RWPE1 (cell line): ENCODE results near the gene ZNF587B.
"Not testable (repeated sequence)": the region's sequence is repeated elsewhere in the genome, so short reads cannot be mapped to it uniquely, and the experiment has no call there.

ENCODE experiments used
- CTCF ChIA-PET: fragments of 350-600 bp; sonication (Branson Sonifier 250); formaldehyde crosslinking; extraction: SDS; loops from one replicate; lab custom pipeline; 2021; lab: Yijun Ruan, JAX
- POLR2A ChIA-PET: fragments of 400-600 bp; formaldehyde crosslinking; extraction: SDS; loops from one replicate; lab custom pipeline; 2020; ENCODE audit warnings: antibody characterized with exemption; ENCODE audit not compliant: low non-redundant PET; lab: Yijun Ruan, JAX
- DNase-seq: peaks from one replicate; pipeline ENCODE4 v3.0.0; 2012; ENCODE audit warnings: low spot score
- H3K27ac ChIP-seq: fragments of 450-650 bp; 2 replicates; pipeline ENCODE4 v1.5.1; 2017
- CTCF ChIP-seq: fragments of 450-650 bp; conservative IDR thresholded peaks from 2 replicates; pipeline ENCODE4 v1.5.1; 2017; ENCODE audit warnings: low read depth, mild to moderate bottlenecking

ZNF587B gene

GRCh38 chr19:57830071-57830602, at the start of gene ZNF587B:
ZNF587B (plus strand) TSS chr19:57830299; CDS start chr19:57830529, 230 bp downstream.
- ChIA-PET CTCF (interaction anchor here (0.6 kb wide), 2 partner anchors 84 to 86 kb away, joined by 3 to 7 read pairs; no protein-coding TSS in a partner anchor), POLR2A (interaction anchor here (0.6 kb wide), 1 partner anchor 331 kb away, joined by 3 read pairs; no protein-coding TSS in a partner anchor)
- H3K27ac ChIP-seq, result no peak within 1 kb of the TSS
- no peak for DNase-seq
- TF ChIP-seq CTCF, result no peak; the same call in 1 of the 2 replicates

DNA sequence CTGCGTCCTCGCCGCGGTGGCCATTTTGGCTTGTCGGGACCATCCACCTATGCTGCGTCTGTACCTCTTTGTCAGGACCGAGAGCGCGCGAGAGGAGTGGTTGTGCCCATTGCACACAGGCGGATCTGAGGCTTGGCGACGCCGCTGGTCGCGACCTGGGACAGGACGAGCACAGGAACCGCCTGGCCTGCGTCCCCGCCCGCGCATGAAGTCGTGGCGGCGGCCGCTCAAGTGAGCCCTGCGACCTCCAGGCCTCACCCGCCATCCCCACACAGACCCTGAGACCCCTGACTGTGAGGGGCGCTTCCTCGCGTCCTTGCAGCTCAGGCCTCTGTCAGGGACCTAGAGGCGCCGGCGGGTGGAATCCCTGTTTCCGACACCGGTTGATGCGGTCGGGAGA, 43.8 kb upstream of the ZNF587B start:
- DNase-seq, result no peak
- ChIA-PET CTCF (interaction anchor here (0.6 to 0.7 kb wide), 2 partner anchors 28 to 396 kb away, joined by 3 to 6 read pairs; no protein-coding TSS in a partner anchor), POLR2A (no interaction called here)
- TF ChIP-seq CTCF, result no peak
- H3K27ac ChIP-seq, result no peak overlapping the region

DNA sequence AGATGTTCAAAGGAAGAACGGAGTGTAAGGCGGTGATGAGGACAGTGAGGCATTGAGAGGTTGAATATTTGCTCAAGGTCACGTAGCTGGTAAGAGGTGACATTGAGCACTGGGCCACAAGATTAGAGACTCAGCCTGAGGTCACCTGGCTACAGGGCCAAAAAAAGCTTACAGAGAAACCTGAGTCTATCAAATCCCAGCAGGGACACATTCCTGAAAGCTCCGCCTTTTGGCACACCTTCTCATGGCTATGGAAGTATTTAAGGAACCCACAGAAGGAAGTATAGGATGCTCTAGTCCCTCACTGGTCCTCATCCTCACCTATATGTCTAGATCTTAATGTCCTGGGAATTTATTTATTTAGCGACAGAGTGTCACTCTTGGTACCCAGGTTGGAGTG, 43.2 kb upstream of the ZNF587B start:
- CTCF ChIA-PET, result no interaction called here
- POLR2A ChIA-PET, result no interaction called here
- no peak for TF ChIP-seq CTCF
- H3K27ac ChIP-seq, result no peak overlapping the region
- DNase-seq, result no peak

DNA sequence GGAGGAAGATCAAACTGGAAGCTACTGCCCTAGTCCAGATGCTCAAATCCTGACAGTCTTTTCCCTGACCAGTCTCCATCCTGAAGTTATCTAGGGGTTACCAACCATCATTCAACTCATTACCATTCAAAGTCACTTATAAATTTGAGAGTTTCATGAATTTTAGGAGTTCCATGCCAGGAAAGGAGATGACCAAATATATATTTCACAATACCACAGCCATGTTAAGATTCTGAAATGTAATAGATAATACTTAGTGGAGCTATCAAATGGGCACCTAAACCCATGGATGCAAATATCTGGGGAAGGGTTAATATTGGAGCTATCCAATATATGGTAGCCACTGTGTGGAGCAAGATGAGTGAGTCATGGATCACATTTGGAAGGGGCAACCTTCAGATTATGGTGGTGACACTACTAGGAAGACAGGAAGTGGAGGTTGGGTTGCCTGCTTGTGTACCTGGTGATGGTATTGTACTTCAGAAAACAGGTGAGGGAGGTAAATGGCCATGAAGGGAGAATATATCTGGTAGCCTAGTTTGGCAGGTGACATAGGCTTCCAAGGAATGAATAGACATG, 41.9 kb upstream of the ZNF587B start:
- no peak for TF ChIP-seq CTCF
- no peak overlapping the region for H3K27ac ChIP-seq
- ChIA-PET CTCF (no interaction called here), POLR2A (no interaction called here)
- DNase-seq, result no peak

DNA sequence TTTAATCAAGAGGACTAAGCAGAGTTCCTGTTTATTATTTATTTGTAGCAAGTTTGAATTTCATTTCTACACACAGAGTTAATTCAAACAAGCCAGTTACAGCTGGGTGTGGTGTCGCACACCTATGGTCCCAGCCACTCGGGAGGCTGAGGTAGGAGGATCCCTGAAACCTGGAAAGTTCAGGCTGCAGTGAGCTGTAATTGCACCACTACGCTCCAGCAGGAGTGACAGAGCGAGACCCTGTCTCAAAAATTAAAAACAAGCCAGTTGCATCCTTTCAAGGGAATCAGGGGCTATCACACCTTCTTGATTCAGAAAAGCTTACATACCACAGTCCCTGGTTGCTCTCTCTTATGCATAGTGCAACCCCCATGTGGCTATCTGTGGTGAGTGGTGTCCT, 40.8 kb upstream of the ZNF587B start:
- no peak overlapping the region for H3K27ac ChIP-seq
- TF ChIP-seq CTCF, result no peak
- POLR2A ChIA-PET, result no interaction called here
- DNase-seq, result no peak
- CTCF ChIA-PET, result no interaction called here

- H3K27ac ChIP-seq, DNase-seq, CTCF ChIA-PET, POLR2A ChIA-PET: not testable (repeated sequence)
These were observed 33.5 kb upstream of the ZNF587B start for GRCh38 chr19:57796580-57796979.

DNA sequence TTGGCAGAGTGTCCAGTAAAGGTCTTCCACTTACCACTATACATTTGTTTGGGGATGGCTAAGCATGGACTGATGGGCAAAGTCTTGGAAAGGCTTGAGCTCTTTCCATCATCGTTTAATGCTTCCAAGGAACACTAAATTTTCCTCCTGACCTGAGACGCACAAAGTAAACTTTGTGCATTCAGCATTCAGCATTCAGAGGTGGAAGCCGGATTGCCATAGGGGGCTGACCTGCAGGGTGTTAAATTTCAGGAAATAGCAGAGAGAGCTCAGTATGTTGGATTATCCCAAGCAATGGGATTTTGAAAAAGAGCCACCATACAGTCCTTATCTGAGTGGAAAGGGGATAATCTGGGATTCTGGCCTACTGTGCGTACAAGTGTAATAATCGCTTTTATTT, 29.4 kb upstream of the ZNF587B start:
- no peak for TF ChIP-seq CTCF
- H3K27ac ChIP-seq, result no peak overlapping the region
- ChIA-PET POLR2A (interaction anchor here (0.5 kb wide), 1 partner anchor 26 kb away, joined by 3 read pairs; no protein-coding TSS in a partner anchor), CTCF (no interaction called here)
- DNase-seq, result no peak
